Eye (tissue), 1 donor: ENCODE data around the gene RET.

ENCODE experiments used
- DNase-seq: peaks from one replicate; pipeline ENCODE4 v3.0.0-alpha.2; 2015

The RET gene

DNA sequence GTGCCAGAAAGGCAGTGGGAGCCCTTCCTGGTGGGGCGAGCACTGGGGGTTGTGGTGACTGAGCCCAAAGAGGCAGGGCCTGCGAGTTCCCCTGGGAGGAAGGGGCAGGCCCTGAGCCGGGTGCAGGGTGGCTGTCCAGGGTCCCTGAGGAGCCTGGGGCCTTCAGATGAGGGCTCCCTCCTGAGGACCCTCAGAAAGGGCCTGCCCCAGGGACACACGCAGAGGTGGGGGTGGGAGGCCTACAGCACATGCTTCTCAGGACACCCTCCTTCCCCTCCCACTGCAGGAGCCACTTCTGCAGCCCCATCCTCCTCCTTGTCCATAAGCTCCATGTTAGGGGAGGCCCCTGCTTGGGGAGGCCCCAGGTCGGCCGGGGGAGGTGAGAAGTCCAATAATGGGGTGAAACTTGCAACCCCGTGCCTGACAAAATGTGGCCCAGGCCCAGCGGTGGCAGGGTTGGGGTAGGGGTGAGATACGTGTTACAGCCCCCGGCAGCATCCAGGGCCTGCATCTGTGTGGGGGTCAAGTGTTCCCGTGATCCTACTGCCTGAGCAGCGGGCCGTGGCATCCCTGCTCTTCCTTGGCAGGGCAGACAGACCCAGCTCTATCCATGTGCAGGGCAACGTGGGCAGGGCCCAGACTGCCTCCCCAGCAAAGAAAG, 31.8 kb upstream of the RET start:
- no peak for DNase-seq

GRCh38 chr10:43045631-43046287, 31.1 kb upstream of the RET start:
- no peak for DNase-seq

- DNase-seq: no peak
Measured at GRCh38 chr10:43046288-43046991, 30.4 kb upstream of the RET start.

DNA sequence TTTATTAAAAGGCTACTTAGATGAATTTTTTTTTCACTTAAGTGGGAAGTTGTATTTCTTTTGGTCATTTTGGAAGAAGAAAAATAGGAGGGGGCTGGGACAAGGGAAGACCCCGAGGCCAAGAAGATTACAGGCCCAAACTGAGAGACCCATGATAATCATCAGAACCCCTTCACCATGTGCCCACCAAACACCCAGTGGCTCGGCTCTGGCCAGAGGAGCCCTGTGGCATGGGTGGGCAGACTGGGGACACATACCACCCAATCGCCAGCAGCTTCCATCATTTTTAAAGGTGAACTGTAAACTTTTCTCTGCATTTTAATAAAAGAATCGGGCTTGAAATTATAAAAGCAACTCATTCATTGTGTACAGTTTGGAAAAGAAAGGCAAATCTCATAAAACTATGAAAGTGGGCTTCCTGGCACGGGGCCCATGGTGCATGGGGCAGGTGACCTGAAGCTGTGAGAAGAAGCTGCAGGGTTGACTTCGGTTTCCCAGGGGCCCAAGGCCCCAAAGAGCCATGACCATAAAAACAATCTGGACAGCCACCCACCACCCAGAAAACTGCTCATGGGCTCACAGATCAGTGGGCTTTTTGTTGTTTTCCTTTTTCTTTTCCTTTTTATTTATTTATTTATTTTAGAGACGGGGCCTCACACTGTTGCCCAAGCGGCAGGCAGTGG, 29.4 kb upstream of the RET start:
- DNase-seq: no peak

DNA sequence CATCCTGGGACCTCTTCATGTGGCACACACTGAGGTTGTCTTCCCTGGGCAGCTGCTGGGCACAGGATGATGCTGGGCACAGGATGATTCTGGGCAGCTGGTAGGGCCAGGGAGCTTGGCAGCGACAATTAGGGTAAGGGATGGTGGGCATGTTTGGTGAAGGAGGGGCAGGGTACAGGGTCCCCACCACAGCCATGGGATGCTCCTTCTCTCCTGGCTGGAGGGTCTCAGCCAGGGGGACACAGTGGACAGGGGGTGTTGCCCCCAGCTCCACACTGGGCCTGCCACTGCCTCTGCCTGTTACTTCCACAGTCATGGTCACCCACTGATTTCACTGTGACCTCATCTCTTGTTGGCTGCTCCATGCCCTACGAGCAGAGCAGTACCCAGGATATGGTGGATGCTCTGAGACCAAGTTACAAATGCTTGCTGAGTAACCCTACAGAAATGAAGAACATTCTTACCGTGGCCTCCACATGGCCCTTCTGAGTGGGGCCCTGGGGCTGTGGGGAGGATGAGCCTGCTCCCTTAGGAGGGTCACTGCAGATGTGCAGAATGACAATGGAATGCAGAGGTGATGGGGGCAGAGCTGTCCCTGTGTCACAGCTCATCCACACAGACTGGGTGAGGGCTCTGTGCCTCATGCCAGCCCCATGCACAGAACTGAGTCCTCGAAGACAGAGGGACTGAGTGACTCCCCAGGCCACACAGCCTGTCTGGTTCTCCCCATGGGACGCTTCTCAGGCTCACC, 28.4 kb upstream of the RET start:
- no peak for DNase-seq

GRCh38 chr10:43049081-43049551, 27.8 kb upstream of the RET start:
- peak; percentile 32 for DNase-seq

DNA sequence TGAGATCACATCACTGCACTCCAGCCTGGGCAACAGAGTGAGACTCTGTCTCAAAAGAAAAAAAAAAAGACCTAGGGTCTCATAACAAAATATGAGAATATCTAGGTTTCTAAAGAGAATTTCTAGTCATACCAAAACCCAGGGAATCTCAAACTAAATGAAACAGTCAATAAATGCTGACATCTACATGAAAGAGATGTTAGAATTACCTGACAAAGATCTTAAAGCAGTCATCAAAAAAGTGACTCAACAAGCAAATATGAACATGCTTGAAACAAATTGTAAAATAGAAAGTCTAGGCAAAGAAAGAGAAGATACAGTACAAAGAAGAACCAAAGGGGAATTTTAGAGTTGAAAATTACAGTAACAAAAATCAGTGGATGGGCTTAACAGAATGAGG, 26.9 kb upstream of the RET start:
- no peak for DNase-seq

DNA sequence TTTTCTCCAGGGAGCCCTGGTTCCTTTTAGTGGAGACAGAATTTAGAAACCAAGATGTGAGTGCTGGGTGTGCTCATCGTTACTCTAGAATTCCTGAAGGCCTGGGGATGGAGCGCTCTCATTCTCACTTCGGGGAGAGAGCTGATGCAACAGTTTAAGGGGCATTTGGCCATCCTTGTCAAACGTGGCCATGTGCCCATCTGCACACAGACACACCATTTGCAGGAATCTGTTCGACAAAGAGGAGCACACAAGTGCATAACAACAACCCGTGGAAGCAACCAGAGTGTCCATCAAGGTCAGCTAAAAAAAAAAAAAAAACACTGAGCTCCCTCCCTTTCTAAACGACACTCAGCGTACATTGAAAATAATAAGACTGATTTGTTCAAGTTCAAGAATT, 23.0 kb upstream of the RET start:
- DNase-seq: no peak

GRCh38 chr10:43054593-43054992, 22.3 kb upstream of the RET start:
- no peak for DNase-seq

DNA sequence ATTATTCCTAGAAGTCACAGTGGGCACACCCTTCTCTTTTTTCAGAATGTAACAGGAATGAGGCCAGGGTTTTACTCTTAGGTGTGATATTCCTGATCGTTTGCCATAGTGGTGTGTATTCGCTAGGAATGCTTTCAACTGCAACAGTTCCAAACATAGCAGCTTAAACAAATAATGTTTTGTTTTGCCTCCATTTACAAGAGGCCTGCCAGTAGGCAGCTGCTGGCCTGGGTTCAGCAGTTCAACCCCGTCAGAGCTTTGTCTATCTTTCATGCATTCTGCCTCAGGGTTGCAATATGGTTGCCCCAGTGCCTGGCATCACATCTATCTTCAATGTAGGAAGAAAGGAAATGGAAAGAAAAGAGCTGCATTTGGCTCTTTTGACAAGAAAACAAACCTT, 21.7 kb upstream of the RET start:
- DNase-seq: no peak

DNA sequence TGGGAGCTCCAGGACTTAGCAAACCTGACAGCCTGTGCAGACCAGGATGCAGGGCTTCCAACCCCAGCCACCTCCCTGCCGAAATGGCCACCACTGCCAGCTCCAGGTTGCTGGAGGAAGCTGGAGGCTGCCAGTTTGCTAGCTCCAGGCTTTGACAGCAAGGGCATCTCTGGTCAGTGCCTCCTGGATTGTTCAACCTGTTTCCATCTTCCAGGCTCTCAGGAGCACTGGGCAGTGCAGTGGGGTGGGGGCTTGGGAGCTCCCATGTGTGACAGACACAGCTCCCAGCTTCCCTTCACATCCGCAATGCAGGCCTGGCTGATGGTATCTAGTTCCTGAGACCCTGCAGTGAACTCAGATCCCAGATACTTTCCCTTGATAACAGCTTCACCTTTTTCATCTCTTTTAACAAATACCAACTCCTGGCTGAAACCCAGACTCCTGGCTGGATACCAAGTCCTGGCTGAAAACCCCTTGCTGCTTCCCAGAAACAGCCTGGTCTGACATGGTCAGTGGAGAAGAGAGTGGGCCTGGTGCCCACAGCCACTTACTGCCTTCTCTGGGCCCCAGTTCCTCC, 20.8 kb upstream of the RET start:
- DNase-seq: no peak

DNA sequence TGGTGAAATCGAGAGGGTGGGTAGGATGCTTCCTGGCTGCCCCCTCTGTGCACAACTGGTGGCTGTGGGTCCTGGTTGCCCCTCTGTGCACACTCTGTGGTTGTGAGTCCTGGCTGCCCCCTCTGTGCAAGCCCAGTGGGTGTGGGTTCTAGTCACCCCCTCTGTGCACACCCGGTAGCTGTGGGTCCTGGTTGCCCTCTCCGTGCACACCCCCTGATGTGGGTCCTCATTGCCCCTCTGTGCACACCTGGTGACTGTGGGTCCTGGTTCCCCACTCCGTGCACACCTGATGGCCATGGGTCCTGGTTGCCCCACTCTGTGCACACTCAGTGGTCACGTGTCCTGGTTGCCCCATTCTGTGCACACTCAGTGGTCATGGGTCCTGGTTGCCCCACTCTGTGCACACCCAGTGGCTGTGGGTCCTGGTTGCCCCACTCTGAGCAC, 20.3 kb upstream of the RET start:
- DNase-seq: no peak

GRCh38 chr10:43057231-43057711, 19.6 kb upstream of the RET start:
- DNase-seq: no peak

DNA sequence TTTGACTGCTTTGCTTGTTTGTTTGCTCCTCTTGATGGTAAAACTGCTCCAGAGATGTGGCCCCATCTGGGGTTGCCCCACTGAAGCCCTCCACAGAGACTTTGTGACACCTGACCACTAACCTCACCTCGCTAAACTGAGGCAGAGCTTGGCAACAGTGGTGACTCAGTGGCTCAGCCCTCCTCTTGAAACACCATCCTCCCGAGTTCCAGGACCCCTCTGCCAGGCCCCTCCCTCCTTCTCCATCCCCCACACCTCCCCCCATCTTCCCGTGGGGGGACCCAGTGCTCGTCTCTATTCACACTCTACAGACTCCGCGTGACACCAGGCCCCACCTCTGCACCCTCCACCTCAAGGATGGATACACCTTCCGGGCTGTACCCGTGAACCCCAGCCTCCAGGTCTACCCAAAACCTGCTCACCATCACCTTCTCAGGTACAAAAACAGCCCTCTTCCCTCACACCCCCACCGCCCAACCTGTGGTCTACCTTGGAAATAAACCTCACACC, 19.0 kb upstream of the RET start:
- no peak for DNase-seq

DNA sequence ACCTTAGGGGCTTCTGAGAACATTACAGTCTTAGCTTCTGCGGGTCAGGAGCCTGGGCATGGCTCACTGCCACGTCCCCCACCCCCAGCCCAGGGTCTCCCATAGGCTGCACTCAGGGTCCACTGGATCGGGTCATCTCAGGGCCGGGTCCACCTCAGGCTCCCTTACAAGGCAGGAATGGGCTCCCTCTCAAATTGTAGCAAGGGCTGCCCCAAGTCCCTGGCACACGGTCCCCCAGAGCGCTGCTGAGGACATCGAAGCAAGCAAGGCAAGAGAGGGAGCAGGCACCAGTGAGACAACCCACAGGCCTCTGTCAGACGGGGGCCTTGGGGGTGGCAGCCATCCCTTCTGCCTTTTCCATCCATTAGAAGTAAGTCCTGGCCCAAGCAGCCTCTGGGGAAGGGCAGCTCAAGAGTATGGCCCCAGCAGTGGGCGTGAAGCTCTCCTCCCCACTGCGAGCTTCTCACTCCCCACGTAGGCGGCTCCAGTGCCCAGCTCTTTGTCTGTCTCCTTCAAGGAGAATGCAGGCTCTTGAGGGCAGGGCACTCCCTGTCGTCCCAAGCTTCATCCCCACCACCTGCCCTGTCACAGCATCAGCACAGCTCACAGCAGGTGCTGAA, 18.0 kb upstream of the RET start:
- DNase-seq: no peak

- DNase-seq: no peak
Measured at GRCh38 chr10:43059336-43059720, 17.5 kb upstream of the RET start.

- no peak for DNase-seq
Measured at GRCh38 chr10:43059828-43060227, 17.0 kb upstream of the RET start.

DNA sequence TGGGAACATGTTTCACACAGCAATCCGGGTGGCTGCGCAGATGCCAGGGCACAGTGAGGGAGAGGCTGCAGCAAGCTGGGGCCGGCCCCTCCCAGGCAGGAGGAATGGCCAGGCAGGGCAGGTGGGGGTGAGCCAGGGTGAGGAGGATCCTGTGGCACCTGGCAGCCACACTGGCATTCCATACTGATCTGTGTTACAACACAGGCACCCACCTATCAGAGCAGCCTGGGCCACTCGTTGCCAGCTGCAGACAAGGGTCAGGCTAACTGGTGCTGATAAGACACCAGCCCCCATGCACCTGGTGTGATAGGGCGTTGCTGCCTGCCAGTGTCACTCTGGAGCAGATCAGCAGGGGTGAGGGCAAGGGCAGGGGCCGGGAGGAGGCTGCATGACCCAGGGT, 16.6 kb upstream of the RET start:
- no peak for DNase-seq

DNA sequence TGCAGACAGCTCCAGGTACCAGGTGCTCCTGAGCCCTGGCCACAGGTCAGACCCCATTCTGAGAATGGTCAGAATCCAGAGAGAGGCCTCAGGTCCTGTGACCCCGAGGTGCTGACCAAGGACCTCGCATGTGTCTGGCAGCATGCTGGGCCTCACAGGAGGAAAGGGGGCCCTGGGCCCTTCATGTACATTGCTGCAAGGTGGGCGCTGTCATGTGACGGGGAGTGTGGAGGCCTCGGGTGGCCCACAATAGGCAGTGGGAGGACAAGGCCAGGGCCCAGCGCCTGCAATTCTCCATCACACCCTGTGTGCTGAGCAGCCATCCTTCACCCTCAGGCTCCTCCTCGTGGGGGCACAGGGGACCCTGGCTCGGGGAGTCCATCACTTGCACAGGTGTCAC, 15.5 kb upstream of the RET start:
- DNase-seq: no peak

- no peak for DNase-seq
Measured at GRCh38 chr10:43061760-43062159, 15.1 kb upstream of the RET start.

GRCh38 chr10:43062402-43063160, 14.3 kb upstream of the RET start:
- DNase-seq: no peak
